GM18858 (cell line): Measurements from ENCODE around the gene REEP6.
"Not testable (repeated sequence)": the region's sequence is repeated elsewhere in the genome, so short reads cannot be mapped to it uniquely, and the experiment has no call there.

Source experiments
- ATAC-seq: cut with Tn5 transposase; IDR thresholded peaks from one replicate; pipeline ENCODE4 v1.9.1; 2021; ENCODE audit not compliant: unreplicated experiment

The REEP6 gene

DNA sequence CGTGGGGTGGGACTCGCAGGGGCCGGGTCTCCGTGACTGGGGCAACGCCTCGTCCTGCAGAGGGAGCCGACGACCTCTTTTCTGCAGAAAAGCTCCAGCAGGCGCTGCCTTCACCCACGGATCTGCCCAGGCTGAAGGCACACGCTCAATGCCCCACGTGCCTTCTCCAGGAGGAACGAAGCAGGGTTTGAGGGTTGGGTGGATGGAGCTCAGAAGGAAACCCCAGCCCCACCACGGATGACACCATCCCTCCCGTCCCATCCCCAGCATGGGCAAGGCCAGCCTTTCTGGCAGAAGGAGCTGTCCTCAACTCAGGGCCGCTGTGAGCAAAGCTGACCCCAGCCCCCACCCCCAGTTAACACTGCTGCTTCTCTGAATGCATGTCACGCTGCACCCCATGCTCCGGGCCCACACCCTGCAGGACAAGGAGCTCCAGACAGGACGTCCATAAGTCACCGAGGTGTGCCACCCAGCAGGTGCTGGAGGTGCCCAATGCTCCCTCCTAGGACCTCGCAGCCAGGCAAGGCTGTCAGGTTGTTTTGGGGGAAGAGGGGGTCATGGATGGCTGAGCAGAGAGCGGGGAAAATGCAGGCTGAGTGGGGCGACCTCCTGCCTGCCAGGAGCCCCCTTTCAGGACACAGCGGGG lies 19.3 kb upstream of the REEP6 start:
- no peak for ATAC-seq

DNA sequence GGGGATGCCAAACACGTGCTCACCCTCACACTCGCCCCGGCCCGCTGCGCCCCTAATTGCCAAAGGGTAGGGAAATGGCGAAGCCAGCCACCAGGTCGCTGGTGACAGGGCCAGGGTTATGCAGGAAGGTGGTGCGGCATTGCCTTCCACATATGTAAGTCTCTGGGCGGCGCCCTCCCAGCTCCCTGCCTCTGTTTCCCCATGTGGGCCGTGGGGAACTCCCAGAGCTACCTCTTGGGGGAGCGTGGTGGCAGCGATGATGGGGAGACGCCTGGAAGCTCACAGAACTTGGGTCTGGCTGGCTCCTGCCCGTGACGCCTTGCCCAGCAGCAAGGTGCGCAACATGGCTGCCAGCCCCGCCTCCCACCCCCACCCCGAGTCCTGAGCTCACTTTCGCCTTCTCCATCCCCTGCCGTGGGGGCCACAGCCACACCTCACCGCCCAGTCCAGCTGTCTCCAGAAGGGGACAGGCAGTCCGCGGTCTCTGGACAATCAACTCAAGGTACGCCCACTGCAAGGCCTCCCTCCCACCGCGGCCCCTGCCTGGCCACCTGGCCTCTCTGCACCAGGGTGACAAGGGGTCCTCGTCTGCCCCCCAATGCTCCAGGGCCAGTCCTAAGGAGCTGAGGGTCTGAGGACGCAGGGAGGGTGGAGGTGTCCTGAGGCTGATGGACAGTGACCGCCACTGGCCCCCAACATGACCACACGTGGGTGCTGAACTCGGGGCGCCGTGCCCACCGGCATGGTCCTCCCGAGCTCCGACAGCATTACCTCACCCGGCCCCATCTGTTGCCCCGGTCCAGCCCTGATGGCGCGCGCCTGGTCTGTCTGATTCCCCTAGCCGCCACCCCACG lies 18.5 kb upstream of the REEP6 start:
- ATAC-seq: no peak

DNA sequence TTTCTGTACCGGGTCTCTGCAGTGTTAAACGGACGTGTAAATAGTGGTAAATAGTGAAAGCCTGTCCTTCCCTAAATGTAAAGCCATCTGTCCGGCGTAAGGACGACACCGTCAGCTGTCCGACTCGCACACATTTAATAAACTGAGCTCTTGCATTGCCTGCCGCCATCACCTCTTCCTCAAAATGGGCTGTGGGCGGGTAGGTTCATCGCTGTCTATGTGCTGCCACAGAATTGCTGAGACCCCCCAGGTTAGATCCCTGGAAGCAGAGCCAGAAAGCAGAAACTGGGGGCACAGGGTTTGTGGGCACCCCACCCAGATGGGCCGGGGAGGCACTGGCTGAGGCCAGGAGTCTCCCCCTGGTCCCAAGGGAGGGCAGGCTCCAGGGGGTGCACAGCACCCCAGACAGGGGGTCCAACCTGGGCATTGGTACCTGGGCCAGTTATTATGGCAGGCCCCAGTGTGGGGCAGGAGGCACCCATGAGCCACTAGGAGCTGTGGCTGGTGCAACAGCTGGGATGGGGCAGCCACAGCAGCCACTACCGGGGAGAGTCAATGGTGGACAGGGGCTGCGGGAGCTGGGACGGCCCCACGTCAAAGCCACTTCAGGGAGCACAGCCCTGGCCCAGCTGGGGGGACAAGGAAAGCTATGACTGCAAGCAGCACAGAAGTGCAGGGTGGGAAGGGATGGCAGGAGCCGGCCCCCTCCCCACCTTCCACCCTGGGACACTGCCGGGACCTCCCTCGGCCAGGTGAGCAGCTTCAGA lies 17.7 kb upstream of the REEP6 start:
- no peak for ATAC-seq

DNA sequence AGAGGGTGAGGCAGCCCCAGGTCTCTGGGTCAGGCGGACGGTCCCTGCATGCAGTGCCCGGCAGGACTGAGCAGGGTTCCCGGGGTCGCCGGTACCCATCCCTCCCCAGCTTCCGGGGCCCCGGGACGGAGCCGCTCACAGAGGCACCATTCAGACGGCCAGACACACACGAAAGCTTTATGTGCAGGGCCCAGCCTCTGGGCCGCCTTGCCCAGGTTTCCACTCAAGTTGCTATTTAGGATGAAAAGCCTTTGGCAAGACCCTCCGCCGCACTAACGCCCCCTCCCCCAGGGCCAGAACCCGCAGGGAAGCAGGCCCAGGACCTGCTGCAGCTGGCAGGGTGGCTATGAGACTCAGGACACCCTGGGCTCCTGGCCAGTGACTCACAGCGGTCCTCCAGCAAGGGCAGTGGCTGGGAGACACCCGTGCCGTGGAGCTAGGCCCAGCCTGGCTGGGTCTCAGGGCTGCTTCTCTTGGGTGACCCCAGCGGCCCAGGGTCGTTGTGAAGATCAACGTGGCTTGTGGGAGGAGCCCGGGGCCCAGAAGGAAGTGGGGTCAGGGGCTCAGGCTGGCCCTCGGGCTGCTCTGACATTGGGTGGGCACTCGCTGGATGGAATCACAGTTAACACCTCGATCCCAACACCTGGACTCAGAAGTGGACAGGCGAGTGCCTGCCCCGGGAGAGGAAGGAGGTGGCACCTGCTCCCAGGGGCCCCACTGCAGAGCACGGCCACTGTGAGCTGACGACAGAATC lies 16.8 kb upstream of the REEP6 start:
- no peak for ATAC-seq

DNA sequence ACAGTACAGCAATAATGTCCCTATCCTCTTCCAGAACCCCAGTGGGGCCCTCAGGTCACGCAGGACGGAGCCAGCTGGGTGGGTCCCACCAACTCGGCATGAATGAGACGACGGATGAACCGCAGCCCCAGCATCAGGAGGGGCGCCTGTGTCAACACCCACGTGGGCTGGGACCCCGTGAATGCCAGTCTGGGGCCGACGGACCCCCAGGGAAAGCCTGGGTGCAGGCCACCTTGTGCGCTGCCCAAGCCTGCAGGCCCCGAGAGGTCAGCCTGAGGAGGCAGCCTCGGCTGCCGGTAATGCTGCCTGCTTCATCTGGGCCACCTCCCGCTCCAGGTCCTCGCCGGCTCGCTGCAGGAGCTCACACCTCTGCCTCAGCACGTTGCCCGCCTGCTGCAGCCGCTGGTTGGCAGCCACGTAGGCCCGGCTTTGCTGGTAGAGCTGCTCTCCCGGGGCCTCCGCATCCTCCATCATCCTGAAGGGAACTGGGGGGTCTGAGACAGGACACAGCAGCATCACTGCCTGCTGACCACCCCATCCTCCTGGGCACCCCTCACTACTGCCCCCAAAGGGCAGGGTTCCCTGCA lies 16.1 kb upstream of the REEP6 start:
- no peak for ATAC-seq

DNA sequence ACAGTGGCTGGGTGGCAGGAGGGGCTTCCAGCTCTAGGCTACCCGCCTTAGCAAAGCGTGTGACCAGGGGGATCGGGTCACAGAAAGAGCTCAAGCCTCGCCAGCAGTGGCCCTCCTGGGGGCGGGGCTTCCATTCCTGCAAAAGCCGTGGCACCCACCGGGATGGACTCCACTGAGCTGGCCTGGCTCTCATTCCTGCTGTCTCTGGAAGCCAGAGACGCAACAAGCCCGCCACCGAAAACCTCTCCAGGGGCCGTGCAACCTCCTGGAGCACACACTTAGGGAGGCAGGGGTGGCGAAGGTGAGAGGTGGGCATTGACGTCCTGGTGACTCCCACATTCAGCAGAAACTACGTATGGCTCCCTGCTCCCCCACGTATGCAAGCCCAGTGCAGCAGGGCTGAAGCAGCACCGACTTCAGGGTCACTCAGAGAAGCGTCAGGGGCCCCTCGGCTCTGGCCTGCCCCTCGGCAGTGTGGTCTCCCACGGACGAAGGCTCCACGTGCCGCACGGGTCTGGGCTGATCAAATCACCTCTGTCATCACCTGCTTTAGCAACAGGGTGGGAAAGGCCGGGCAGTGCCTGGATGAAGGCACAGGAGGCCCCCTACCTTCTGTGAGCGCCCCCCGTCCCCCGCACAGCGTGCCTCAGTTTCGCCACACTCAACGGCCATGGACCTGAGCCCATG lies 15.1 kb upstream of the REEP6 start:
- ATAC-seq: no peak

DNA sequence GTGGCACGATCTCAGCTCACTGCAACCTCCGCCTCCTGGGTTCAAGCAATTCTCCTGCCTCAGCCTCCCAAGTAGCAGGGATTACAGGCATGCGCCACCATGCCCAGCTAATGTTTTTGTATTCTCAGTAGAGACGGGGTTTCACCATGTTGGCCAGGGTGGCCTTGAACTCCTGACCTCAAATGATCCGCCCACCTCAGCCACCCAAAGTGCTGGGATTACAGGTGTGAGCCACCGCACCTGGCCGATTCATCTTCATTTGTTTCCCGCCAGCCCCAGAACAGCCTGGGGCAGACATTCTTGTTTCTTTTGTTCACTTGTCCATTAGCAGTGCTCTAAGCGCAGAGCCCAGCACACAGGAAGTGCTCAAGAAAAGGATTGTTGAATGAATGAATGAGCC lies 13.9 kb upstream of the REEP6 start:
- ATAC-seq: not testable (repeated sequence)

DNA sequence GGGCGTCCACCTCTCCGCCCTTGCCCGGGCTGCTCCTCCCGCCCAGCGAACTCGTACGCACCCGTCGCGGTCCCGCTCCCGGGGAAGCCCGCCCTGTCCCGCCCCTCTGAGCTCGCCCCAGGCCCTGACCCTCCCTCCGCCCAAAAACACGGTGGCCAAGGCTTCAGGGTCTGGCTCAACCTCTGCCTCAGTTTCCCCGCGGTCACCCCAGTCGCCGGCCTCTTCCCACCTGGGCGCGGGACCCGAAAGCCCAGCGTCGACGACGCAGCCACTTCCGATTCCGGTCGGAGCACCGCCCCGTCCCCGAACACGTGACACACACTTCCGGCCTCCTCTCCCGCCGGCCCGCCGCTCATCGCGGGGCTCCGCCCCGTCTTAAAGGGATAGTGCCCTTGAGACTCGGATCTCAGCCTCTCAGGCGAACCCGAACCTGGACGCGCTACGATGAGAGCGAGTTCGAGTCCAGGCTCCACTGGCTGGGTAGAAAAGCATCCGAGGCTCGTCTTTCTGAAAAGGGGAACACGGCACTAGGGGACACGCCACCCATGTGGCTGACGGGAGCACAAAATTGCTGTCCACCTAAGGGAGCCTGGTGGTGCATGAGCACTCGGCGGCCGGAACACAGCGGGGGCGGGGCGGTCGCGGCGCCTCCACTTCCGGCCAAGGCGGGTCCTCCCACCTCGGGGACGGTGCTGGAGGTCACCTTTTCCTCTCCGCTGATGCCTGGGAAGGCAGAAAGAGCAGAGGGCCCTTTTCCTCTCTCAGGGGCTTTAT lies 11.9 kb upstream of the REEP6 start, which contains the start of gene C19orf25:
Gene C19orf25, minus strand, starts transcription at position 282 of the 774 bp plus-strand sequence. CDS start 312 bp downstream, outside the sequence.
- ATAC-seq: peak; percentile 68

DNA sequence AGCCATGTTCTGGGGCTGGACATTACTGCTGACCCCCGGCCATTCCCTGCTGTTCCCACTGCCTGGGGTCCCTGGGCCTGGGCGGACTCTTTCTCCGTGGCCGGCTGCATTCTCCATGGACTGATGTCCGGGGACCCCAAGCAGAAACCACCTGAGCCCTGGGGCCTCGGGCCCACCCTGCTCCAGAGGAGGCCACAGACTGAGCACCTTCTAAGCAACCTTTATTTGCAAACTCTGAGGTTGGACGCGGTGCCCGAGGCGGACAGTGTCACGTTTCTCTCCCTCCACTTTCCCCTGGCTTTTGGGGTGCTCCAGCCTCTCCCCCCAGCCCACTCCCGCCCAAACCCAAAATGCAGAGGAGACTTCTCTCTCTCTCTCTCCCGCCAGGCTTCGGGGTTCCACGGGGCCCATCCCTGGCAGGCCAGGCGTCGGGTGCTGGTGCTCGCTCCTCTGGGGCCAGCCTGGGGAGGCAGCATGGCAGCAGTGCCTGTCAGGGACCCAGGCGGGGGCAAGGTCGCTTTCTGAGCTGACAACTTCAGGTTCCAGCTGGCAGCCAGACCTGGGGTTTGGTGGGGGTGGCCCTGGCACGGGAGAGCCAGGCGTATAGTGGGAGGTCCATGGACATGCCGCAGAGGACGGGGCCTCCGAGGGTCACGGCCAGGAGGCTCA lies 9.6 kb upstream of the REEP6 start:
- ATAC-seq: no peak

DNA sequence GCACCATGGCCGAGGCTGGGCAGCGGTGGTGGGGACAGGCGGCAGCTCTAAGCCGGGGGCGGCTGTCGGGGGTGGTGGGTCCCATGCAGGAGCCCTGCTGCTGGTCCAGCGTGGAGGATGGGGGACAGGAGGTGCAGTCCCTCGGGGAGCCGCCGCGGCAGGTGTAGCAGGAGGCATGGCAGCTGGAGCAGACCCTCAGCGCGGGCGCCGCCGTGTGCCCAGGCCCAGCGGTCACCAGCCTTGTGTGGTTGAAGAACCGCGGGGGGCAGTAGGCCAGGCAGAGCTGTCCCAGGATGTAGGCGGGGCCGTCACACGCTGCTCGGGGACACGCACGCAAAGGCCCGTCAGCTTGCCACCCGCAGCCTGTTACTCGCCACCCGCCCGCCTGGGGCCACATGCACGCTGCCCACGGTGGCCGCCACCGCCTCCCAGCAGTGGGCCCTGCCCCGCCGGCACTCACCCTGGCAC lies 9.1 kb upstream of the REEP6 start:
- no peak for ATAC-seq

DNA sequence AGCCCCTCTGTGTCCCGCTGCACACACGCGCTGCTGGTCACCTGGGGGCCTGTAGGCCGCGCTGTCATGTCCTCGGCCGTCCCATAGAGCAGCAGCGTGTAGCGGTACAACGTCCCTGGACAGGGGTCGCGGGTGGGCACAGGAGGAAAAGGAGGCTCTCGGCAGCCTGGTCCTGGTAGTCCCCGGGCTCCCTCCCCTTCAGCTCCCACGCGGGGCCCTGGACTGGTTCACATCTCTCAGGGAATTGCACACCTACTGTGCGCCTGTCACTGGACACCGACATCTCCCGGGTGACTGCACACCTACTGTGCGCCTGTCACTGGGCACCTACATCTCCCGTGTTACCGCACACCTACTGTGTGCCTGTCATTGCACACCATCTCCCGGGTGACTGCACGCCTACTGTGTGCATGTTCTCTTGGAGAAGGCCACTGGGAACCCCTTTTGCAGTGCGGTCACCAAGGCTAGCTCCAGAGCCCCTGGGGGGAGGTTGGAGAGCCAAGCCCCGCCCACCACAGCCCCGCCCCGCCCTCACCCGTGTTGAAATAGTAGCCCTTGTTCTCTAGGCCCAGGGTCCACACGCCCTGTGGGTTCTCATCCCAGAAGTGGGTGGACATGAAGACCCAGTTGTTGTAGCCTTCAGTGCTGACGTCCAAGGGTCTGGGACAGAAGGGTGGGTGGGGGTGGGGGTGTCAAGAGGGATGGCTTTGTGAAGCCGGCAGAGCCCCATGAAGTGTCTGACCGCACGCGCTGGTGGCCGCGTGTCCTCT lies 8.4 kb upstream of the REEP6 start:
- ATAC-seq: no peak

DNA sequence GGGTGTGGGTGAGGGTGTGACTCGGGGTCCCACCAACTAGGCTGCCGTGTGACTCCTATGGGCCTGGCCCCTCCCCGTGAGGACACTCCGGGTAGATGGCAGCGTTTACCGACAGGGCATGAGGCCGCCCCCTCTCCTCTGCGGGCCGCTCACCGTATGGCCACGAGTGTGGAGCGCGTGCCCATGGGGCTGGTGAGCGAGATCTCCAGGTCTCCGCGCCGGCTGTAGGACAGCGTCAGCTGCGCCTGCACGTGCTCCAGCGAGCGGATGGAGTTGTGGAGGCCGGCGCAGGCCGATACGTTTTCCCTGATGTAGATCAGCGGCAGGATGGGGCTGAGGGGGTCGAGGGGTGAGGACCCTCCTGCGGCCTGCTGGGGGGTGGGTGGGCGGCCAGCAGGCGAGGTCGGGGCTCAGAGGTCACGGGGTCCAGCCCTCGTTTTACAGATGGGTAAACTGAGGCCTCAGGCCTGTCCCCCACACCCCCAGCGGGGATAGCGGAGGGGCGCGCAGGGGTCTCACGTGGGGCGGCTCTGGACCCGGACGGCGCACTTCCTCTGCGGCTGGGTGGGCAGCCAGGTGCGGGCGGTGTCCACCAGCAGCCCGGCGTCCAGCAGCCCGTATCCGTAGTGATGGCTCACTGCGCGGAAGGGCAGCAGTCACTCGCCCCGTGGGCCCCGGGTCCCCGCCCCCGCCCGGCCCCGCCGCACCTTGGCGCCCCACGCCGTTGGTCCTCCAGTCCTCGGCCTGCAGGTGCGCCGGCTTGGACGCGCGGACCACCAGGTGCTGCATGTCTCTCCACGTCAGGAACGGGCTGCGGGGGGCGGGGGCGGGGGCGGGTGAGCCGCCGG lies 7.6 kb upstream of the REEP6 start:
- ATAC-seq: no peak

DNA sequence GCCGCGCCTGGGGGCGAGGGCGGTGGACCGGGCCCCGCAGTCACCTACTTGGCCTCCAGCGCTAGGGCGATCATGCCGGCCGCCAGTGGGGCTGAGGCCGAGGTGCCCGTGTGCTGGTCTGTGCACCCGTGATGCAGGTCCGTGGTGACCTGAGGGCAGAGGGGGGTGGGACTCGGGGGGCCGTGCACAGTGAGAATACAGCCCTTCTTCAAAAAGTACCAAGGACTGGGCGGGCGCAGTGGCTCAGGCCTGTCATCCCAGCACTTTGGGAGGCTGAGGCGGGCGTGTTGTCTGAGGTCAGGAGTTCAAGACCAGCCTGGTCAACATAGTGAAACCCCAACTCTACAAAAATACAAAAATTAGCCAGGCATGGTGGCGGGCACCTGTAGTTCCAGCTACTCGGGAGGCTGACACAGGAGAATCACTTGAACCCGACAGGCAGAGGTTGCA lies 7.0 kb upstream of the REEP6 start:
- ATAC-seq: no peak

DNA sequence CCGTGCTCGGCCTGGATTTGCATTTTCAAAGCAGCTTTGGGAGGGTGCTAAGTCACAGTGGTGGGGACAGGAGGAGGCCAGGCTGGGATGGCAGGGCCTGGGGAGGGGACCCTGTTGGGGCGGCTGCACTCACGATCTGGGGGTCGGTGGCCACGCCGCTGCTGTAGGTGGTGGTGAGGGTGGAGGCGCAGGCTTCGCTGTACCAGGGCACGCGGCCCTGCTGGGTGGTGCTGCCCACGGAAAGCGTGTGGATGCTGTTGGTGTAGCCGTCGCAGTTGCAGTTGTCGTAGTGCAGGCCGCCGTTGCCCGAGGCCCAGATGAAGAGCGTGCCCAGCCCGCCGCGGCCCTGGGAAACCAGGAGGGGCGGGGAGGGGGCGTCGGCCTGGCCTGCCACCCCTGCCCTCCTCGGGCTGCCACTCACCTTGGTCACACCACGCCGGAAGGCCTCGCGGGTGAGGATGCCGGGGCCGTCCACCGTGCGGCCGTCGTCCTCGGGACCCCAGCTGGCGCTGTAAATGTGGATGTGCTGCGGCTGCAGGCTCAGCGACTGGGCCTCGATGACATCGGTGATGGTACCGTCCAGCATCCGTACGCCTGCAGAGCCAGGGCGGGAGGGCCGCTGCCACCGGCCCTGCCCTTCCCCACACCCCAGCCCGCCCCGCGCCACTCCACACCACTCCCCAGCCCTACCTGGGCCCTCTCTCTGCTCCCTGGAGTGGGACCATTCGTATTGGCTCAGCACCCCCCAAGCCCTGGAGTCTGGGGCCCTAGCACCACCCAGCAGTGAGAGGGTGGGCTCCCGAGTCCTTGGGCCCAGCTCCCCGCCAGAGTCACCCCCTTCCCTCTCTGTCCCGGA lies 4.0 kb upstream of the REEP6 start:
- ATAC-seq: no peak

DNA sequence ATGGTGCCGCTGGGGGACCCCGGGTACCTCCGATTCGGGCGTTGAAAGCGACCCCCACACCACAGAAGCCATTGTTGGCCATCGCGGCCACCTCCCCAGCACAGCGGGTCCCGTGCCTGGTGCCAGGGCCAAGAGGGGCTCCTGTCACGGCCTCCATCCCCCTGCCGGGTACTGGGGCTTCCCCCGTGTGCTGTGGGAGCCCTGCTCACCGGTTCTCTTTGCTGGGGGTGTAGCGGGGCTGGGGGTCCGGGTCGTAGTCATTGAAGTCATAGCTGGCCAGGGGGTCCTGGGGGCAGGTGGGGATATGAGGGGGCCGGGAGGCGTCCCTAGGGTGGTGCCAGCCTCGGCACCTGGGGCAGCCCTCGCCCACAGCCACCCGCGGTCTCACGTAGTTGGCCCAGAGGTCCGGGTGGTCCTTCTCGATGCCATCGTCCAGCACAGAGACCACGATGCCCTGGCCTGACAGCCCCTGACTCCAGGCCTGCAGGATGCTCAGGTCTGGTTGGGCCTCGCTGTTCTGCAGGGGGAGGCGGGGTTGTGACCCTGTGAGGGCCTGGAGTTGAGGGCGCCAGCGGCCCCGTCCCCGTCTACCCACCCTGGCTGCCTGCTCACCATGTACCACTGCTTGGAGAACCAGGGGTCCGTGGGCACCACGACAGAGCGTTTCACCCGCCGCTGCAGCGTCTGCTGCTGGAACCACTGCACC lies 3.3 kb upstream of the REEP6 start:
- ATAC-seq: no peak
